DMS 273 (cell line): ENCODE results near the gene OR7D4.
"Not testable (repeated sequence)": the region's sequence is repeated elsewhere in the genome, so short reads cannot be mapped to it uniquely, and the experiment has no call there.

Experiments used
- DNase-seq: peaks from one replicate; lab custom pipeline; 2025; ENCODE audit not compliant: unreplicated experiment; lab: John Stamatoyannopoulos, UW

OR7D4 gene

DNA sequence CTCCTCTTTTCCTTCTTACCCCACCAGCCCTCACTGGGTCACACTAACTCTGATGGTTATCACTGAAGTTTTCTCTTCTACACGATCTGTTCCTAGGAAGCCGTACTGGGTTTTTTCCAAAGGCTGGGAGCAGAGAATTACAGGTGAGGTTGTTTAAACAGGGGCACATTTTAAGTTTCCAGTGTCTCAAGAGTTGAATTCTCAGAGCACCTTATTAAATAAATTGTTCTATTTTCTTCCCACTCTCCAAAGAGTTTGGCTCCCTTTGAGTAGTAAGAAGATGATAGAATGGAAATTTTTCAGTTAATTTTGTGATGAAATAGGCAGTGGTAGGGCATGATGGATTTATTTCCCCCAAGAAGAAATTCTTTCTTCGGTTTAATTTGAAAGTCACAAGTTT lies at the start of gene OR7D4:
OR7D4 (minus strand) TSS at position 101 of the 400 bp plus-strand sequence. CDS start 4,752 bp downstream, outside the sequence.
- DNase-seq, result no peak

- no peak for DNase-seq
Observed at GRCh38 chr19:9251236-9251635, 31.8 kb upstream of the OR7D4 start.

DNA sequence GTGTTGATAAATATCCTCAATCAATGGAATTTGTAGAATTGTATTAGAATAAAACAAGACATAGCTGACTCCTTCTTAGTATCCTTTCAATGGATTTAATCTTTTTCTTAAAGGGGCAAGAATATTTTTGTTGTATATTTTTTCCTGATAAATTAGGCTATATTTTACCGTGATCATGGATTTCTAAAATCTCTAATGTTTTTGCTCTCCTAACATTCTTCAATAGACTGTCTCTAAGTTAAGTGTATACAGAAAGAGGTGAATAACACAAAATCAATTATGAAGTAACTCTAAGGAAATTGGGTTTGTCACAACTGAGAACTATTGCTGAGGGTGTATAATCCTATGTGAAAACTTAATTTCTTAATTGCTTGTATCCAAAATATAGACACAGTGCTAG lies 31.2 kb upstream of the OR7D4 start, which contains the start of gene OR7E24:
OR7E24 (plus strand) TSS at position 301 of the 400 bp plus-strand sequence. CDS start 114 bp downstream, outside the sequence.
- DNase-seq, result no peak

- DNase-seq, result peak; percentile 79
Observed at GRCh38 chr19:9205501-9206113, 13.8 kb downstream of the OR7D4 start.

GRCh38 chr19:9198044-9198443 lies 21.3 kb downstream of the OR7D4 start:
- DNase-seq, result not testable (repeated sequence)

DNA sequence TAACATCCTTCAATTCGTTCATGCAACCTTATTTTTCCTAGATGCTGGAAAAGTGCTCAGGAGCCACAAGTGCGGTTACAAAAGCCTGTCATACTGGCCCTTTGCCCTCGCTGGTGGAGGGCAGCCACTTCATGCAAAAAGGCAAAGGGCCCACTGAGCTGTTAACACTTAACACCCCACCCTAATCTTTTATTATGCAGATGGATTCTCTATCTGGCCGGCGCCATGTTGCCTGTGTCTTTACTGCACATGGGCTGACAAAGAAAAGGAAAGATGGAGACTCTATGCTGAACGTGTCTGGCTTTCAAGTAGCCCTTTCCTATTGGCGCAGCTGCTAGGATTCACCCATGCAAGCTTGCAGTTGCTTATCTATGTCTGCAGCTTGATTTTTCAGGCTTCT lies 29.9 kb downstream of the OR7D4 start:
- no peak for DNase-seq

- DNase-seq, result no peak
Observed at GRCh38 chr19:9187191-9187590, 32.2 kb downstream of the OR7D4 start.

GRCh38 chr19:9183000-9183399 lies 36.4 kb downstream of the OR7D4 start:
- no peak for DNase-seq

DNA sequence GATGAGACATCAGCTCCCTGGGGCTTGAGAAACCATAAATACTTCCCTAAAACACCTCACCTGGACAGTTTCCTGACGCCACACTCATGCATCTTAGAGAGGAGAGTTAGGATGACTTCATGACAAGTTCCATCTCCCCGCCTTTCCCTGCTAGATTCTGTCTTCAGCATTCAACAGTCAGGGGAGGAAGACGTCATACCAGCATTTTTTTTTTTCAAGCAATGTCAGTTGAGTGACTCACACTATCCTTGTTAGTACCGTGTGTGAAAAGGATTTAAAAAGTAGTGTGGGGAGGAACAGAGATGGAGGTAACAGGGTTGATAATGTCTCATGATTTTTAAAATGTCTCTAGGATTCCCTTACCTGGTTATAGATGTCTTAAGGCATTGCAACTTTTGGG lies 40.5 kb downstream of the OR7D4 start, which contains the start of gene OR7D2:
OR7D2 (plus strand) TSS at position 79 of the 400 bp plus-strand sequence. CDS start 6,803 bp downstream, outside the sequence.
- DNase-seq, result no peak

GRCh38 chr19:9175326-9175725 lies 44.1 kb downstream of the OR7D4 start:
- DNase-seq, result no peak

- DNase-seq, result no peak
Observed at GRCh38 chr19:9171393-9171991, 47.9 kb downstream of the OR7D4 start.

DNA sequence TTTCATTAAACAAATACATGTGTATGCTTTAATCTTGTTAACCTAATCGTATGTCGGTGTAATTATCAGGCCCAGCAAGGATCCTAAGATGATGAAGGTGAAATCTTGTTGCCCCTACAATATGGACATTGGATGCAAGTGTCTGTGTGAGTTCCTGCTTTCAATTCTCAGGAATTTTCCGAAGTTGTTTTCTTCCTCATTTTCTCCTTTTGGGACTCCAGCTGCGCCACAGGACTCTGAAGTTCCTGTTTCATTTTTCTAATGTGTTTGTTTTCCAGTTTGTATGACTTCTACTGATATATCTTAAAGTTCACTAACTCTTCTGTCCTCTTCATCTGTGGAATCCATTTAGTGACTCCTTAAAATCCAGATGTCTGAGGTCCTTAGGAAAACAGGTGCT lies 52.5 kb downstream of the OR7D4 start:
- DNase-seq, result no peak

DNA sequence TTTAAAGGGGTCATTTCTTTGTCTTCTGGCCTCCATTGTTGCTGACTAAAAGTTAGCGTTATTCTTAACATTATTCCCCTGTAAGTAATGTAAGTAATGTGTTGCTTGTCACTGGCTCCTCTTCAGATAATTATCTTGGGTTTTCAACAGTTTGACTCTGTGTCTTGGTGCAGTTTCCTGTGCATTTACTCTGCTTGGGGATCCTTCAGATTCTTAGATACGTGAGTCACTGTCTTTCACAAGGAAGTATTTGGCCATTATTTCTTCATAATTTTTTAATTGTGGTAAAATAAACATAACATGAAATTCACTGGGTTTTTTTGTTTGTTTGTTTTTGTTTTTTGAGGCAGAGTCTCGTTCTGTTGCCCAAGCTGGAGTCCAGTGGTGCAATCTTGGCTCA lies 54.1 kb downstream of the OR7D4 start:
- no peak for DNase-seq

DNA sequence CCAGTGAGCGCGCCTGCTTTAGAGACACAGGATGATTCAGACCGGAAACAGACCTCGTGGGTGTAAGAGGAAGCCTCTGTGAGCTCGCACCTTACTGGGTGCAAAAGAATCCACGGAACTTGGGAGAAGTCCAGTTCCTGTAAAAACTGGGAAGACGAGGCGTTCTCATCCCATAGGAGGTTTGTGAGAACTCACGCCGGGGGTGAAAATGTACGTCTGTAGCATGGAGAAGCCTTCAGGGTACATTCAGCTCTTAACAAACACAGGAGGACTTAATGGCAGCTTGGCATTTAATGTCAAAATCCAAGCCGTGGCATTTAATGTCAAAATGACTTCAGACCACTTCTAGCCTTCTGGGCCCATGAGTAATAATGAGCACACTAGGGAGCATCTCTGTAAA lies 58.0 kb downstream of the OR7D4 start:
- no peak for DNase-seq
